ENCODE measurements around the gene GLI3. TPM values are rescaled to one million over a fixed set of nuclear protein-coding genes. Genes with fewer than 3 reads are reported as not detected.

Gene GLI3
- total RNA-seq, 1 donor, result 0.10 TPM

DNA sequence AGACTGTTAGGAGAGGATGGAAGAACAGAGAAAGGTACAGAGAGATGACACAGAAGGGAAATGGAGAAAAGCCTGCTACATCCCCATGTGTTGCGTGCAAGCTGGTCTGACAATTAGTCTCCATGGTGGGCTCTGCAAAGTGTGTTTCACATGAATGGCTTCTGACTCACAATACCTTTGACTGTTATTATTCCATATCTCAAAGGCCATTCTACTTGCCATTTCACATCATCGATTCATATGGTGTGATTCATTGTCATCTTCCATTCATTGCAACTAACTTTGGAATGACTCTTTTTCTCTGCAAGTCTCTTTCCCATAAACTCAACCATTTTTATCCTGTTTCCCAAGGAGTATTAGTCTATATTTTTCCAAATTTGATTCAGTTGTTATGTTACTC lies 325.2 kb downstream of the GLI3 start:
- H3K9me3 ChIP-seq (ENCODE audit: low read depth, low read length), result no peaks in the 10 kb centered on the region
- no peaks in the 10 kb centered on the region for H3K27me3 ChIP-seq (ENCODE audit: insufficient read depth, low read length)
- H3K4me1 ChIP-seq (ENCODE audit: insufficient read depth, low read length), result no peaks in the 10 kb centered on the region
- no peak overlapping the region for H3K4me3 ChIP-seq (ENCODE audit: low read length)

Data from mononuclear cell (primary cell).